Rectal smooth muscle tissue (tissue), 1 donor: Measurements from ENCODE around the gene STPG4.

Experiments used
- H3K27ac ChIP-seq: one replicate; pipeline ENCODE4 v1.7.0; 2013; ENCODE audit warnings: low read depth, low read length, inconsistent platforms
- H3K27me3 ChIP-seq: one replicate; pipeline ENCODE4 v1.7.0; 2013; ENCODE audit warnings: low read length; ENCODE audit not compliant: control insufficient read depth, insufficient read depth
- H3K36me3 ChIP-seq: one replicate; pipeline ENCODE4 v1.7.0; 2013; ENCODE audit warnings: low read length; ENCODE audit not compliant: control insufficient read depth, insufficient read depth
- H3K4me1 ChIP-seq: one replicate; pipeline ENCODE4 v1.7.0; 2013; ENCODE audit warnings: low read length; ENCODE audit not compliant: control insufficient read depth, insufficient read depth
- H3K4me3 ChIP-seq: one replicate; pipeline ENCODE4 v1.7.0; 2013; ENCODE audit warnings: low read length
- H3K9ac ChIP-seq: one replicate; pipeline ENCODE4 v1.7.0; 2013; ENCODE audit warnings: low read length

STPG4 gene

GRCh38 chr2:47050762-47051161, 104.3 kb downstream of the STPG4 start:
- H3K27ac ChIP-seq = peak overlapping the region; percentile 21
- H3K36me3 ChIP-seq = peaks cover 20% of the 10 kb centered on the region
- H3K4me1 ChIP-seq = peaks cover 9% of the 10 kb centered on the region
- no peak overlapping the region for H3K9ac ChIP-seq
- no peak overlapping the region for H3K4me3 ChIP-seq
- no peaks in the 10 kb centered on the region for H3K27me3 ChIP-seq

- H3K27ac ChIP-seq = no peak overlapping the region
- H3K27me3 ChIP-seq = no peaks in the 10 kb centered on the region
- H3K36me3 ChIP-seq = peaks cover 20% of the 10 kb centered on the region
- H3K9ac ChIP-seq = no peak overlapping the region
- no peak overlapping the region for H3K4me3 ChIP-seq
- peaks cover 3% of the 10 kb centered on the region for H3K4me1 ChIP-seq
These were observed 104.9 kb downstream of the STPG4 start for GRCh38 chr2:47050021-47050760.

- H3K36me3 ChIP-seq = peaks cover 20% of the 10 kb centered on the region
- H3K4me3 ChIP-seq = no peak overlapping the region
- H3K9ac ChIP-seq = no peak overlapping the region
- H3K4me1 ChIP-seq = peaks cover 3% of the 10 kb centered on the region
- no peaks in the 10 kb centered on the region for H3K27me3 ChIP-seq
- no peak overlapping the region for H3K27ac ChIP-seq
These were observed 105.6 kb downstream of the STPG4 start for GRCh38 chr2:47049502-47049901.

- peaks cover 20% of the 10 kb centered on the region for H3K36me3 ChIP-seq
- no peaks in the 10 kb centered on the region for H3K27me3 ChIP-seq
- H3K4me3 ChIP-seq = no peak overlapping the region
- no peak overlapping the region for H3K9ac ChIP-seq
- H3K4me1 ChIP-seq = peaks cover 2% of the 10 kb centered on the region
- no peak overlapping the region for H3K27ac ChIP-seq
These were observed 106.2 kb downstream of the STPG4 start for GRCh38 chr2:47048801-47049480.

GRCh38 chr2:47046271-47046670, 108.8 kb downstream of the STPG4 start:
- Histone ChIP-seq H3K27ac (no peak overlapping the region), H3K36me3 (peaks cover 11% of the 10 kb centered on the region), H3K9ac (no peak overlapping the region), H3K27me3 (no peaks in the 10 kb centered on the region), H3K4me3 (no peak overlapping the region), H3K4me1 (peaks cover 20% of the 10 kb centered on the region)

GRCh38 chr2:47043891-47044239, 111.2 kb downstream of the STPG4 start:
- Histone ChIP-seq H3K4me1 (peaks cover 43% of the 10 kb centered on the region), H3K27me3 (no peaks in the 10 kb centered on the region), H3K27ac (peak overlapping the region; percentile 67), H3K9ac (no peak overlapping the region), H3K36me3 (peaks cover 11% of the 10 kb centered on the region), H3K4me3 (no peak overlapping the region)

- Histone ChIP-seq H3K36me3 (peaks cover 11% of the 10 kb centered on the region), H3K27ac (peak overlapping the region; percentile 67), H3K27me3 (no peaks in the 10 kb centered on the region), H3K4me1 (peaks cover 47% of the 10 kb centered on the region), H3K9ac (no peak overlapping the region), H3K4me3 (no peak overlapping the region)
These were observed 111.8 kb downstream of the STPG4 start for GRCh38 chr2:47043142-47043890.

- Histone ChIP-seq H3K27ac (peak overlapping the region; percentile 40), H3K36me3 (peaks cover 4% of the 10 kb centered on the region), H3K4me3 (no peak overlapping the region), H3K4me1 (peaks cover 47% of the 10 kb centered on the region), H3K9ac (no peak overlapping the region), H3K27me3 (no peaks in the 10 kb centered on the region)
These were observed 113.0 kb downstream of the STPG4 start for GRCh38 chr2:47041891-47042684.

- Histone ChIP-seq H3K27me3 (no peaks in the 10 kb centered on the region), H3K9ac (no peak overlapping the region), H3K4me3 (no peak overlapping the region), H3K36me3 (no peaks in the 10 kb centered on the region), H3K27ac (peak overlapping the region; percentile 64), H3K4me1 (peaks cover 47% of the 10 kb centered on the region)
These were observed 114.0 kb downstream of the STPG4 start for GRCh38 chr2:47041063-47041462.

GRCh38 chr2:47040651-47041050, 114.5 kb downstream of the STPG4 start:
- H3K36me3 ChIP-seq = no peaks in the 10 kb centered on the region
- H3K27me3 ChIP-seq = no peaks in the 10 kb centered on the region
- peak overlapping the region; percentile 64 for H3K27ac ChIP-seq
- H3K9ac ChIP-seq = no peak overlapping the region
- peaks cover 48% of the 10 kb centered on the region for H3K4me1 ChIP-seq
- no peak overlapping the region for H3K4me3 ChIP-seq

GRCh38 chr2:47039913-47040562, 115.1 kb downstream of the STPG4 start:
- Histone ChIP-seq H3K36me3 (no peaks in the 10 kb centered on the region), H3K4me1 (peaks cover 54% of the 10 kb centered on the region), H3K9ac (no peak overlapping the region)

More at GRCh38 chr2:47039913-47040562, 115.1 kb downstream of the STPG4 start:
- H3K27ac ChIP-seq = peak overlapping the region; percentile 64
- no peaks in the 10 kb centered on the region for H3K27me3 ChIP-seq
- no peak overlapping the region for H3K4me3 ChIP-seq
